Activated T-cell treated with anti-CD3 and anti-CD28 coated beads, Interleukin-2, amount 50 U/mL, for 48 hours (primary cell): ENCODE results near the gene SLC39A8.

Experiments
- DNase-seq, 2 experiments: peaks; one replicate each; pipeline ENCODE4 v3.0.0-alpha.2; 2020

Gene SLC39A8

GRCh38 chr4:102219129-102219528 lies 126.2 kb downstream of the SLC39A8 start:
- no peak for DNase-seq

DNA sequence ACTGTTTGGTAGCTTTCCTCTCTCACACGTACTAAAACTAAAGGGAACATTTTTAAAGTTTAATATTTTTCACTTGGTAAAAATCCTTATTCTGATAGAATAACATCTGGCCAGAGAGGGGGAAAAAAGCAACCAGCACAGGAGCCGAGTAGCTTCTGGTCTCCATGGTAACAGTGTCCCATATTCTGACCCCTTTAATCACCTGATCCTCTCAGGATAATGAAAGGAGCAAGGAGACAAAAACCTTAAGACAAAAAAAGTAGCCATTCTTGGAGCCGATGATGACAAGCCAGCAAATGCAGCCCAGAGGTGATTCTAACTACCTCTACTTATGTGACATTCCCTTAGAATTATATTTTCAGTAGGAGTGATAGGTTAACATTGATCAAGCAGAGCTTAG lies 126.6 kb downstream of the SLC39A8 start:
- no peak for DNase-seq

GRCh38 chr4:102217775-102218355 lies 127.4 kb downstream of the SLC39A8 start:
- no peak for DNase-seq

DNA sequence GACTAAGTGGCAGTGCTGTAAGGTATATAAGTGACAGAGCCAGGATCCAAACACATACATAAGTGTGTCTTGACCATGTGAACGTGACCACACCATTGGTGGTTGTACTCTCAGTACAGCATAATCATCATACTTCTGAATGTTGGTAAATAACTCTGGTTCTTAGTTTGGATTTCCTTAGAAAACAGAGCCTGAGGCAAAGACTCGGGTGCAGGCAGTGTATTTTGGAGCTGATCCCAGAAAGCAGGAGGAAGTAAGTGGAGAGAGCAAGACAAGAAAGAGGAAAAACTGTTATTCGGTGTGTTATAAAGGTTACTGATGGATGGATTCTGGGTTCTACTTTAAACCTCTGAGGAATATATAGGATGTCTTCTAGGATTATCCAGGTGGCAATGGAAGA lies 127.9 kb downstream of the SLC39A8 start:
- DNase-seq = no peak

DNA sequence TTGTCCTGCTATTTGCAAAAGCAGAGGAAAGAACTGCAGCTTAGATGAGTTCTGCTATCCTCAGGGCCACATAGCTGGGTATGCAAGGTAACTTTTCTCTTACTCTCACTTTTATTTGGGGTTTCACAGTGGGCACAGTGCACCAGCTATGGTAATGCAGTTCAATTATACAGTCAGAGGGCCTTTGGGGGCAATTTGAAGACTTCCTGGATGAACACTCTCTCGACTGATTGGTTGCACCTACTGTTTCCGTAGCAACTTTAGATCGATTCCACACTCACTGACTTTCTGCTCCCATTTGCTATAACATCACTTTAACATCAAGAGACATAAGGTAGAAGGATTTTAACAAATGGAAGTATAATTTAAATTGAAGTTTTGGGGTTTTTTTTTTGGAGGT lies 128.6 kb downstream of the SLC39A8 start:
- DNase-seq = no peak

- DNase-seq = no peak
These were observed 132.3 kb downstream of the SLC39A8 start for GRCh38 chr4:102213031-102213430.
